Inflammatory macrophage (primary cell): ENCODE results near the gene ADGRD1.
A peak's percentile ranks its signal among the peaks of the same experiment; 100 is the strongest.

Experiments
- DNase-seq, 2 donors: peaks; one replicate each; pipeline ENCODE4 v3.0.0-alpha.2; 2020 to 2022

ADGRD1 gene

DNA sequence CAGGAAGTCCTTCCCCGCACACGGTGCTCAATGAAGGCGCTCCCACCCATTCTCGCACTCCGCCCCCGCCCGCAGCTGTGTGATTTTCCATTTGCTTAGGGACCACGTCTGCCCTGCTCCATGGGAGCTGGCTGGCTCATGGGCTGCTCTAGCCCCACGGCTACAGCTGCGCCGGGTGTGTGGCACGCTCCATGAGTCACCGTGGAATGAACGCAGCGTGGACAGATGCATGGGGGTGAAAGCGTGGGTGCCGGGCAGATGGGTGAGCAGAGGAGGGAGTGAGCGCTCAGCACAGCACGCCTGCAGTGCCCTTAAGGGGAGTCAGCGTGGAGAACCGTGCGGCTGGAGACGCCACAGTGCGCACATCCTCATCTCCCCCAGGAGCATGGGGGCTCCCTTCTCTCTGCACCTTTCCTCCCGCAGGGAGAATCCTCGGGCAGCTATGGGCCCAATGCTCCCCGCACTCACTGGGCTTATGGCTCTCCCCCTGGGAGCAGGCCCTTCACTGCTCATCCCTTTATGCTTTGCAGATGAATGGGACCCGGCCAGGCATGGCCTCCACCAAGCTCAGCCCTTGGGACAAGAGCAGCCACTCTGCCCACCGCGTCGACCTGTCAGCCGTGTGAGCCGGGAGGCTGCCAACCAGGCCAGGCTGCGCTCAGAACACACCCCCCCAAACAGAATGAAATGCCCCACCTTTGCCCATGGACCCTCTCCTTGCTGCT lies 185.1 kb downstream of the ADGRD1 start:
- no peak for DNase-seq

- DNase-seq = no peak
Measured at GRCh38 chr12:131139363-131140068, 185.8 kb downstream of the ADGRD1 start.

- no peak for DNase-seq
Measured at GRCh38 chr12:131140069-131140435, 186.3 kb downstream of the ADGRD1 start.

DNA sequence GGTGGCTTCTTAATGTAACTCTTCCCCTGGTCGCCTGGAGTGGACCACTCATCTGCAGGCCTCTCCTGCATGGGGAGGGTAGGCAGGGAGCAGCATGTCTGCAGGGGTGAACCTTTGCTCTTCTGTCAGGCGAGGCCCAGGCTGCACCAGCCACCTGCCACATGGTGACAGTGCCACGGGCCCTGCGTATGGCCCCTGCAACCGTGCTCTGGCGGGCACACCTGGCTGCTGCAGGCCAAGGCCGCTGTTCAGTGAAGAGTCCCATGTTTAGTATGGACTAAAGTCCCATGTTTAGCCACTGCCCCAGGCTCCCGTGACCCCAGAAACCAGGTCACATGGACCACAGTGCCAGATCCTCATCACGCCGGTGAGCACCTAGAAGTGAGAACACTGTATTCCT lies 187.0 kb downstream of the ADGRD1 start:
- no peak for DNase-seq

DNA sequence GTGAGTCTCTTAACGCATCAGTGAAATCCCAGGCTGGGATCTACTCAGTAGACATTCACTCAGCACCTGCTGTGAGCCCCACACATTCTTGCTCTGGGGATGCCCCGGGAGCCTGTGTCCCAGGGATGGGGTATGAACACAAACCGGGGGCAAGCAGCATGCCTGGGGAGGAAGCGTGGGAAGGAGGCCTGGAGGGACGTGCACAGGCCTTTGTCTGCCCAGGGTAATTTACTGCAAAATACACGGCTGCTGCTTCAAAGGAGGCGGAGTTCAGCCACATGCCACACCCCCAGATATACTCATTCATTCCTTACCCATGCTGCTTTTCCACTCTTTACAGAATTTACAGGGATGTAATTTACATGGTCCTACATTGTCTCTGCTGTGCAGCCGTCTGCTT lies 187.8 kb downstream of the ADGRD1 start:
- DNase-seq = no peak

DNA sequence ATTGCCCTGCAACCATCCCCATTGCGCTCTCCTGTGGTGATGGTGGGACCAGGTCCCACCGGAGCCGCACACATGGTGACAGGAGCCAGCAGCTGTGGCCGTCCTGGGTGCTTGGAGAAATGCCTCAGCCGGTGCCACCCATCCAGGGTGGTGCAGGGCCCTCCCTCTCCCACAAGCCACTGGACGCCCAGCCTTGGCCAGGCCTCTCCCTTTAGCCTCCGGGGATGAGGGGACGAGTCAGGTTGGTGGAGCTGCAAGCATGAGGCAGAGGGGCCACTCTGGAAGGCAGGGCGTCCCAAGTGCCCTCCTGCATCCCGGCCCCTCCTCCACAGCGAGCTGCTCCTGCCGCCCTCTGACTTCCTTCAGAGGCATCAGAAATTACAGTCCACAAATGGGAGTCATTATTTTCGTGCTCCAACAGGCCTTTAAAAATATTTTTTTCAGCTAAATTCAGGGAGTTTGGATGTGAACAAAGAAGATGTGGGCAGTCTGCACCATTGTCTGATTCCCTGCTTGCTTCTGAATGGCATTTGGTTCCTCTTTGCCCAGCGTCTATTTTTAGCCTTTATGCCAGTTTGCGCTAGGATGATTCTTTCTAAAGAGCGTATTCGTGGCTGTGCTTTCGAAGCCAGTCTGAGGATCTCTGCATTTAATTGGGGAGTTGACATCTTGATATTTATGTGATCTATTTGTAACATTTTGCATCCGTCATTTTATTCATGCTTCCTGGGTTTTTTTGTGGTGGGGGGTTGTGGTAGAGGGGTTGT lies 189.4 kb downstream of the ADGRD1 start:
- peak; percentile 48 to 57 for DNase-seq

- DNase-seq = no peak
Measured at GRCh38 chr12:131146173-131146675, 192.5 kb downstream of the ADGRD1 start.

- DNase-seq = no peak
Measured at GRCh38 chr12:131147293-131147692, 193.6 kb downstream of the ADGRD1 start.

DNA sequence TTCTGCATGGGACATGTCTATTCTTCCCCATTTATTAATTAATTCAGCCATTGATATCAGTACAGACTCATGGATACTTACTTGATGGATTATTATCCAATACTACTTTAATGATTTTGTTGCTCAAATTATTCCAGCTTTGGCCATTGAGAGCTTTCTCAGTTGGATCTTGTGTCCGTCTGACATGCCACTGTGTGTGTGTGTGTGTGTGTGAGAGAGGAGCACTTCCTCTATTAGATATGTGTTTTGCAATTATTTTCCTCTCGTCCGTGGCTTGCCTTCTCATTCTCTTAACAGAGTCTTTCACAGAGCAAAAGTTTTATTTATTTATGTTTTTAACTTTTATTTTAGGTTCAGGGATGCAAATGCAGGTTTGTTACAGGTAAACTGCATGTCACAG lies 194.2 kb downstream of the ADGRD1 start:
- peak; percentile 82 to 83 for DNase-seq

DNA sequence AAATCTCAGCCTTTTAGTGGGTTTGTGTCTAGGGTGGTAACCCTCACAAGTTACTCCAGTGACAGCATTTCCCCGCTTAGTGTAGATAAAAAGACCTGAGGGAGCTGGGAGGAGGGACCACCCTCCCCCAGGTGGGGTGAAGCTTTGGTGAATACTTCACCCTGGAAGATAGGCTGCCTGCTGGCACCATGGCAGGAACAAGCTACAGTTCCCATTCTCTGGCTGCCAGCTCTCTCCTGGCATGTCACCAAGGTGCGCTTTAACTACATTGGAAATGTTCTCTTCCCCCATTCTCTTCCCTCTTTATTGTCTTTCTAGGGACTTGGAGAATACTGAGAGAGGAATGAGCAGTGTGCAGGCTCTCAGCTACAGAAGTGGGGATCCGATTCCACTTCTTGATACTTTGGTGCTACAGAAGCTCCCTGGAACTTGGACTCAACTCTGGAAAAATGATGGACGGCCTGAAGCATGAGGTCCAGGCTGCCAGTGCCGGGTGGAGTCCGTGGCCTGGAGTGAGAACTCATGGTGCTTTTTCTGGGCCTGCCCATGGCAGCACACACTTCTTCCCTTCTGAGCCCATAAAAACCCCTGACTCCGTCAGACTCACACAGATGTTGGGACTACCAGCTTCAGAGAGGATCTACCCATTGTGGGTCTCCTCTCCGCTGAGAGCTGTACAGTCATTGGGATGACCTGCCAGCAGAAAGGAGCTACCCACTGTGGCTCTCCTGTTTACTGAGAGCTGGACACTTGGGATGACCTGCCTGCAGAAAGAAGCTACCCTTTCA lies 198.0 kb downstream of the ADGRD1 start:
- no peak for DNase-seq

- no peak for DNase-seq
Measured at GRCh38 chr12:131152587-131152986, 198.9 kb downstream of the ADGRD1 start.

- no peak for DNase-seq
Measured at GRCh38 chr12:131153016-131153415, 199.3 kb downstream of the ADGRD1 start.

DNA sequence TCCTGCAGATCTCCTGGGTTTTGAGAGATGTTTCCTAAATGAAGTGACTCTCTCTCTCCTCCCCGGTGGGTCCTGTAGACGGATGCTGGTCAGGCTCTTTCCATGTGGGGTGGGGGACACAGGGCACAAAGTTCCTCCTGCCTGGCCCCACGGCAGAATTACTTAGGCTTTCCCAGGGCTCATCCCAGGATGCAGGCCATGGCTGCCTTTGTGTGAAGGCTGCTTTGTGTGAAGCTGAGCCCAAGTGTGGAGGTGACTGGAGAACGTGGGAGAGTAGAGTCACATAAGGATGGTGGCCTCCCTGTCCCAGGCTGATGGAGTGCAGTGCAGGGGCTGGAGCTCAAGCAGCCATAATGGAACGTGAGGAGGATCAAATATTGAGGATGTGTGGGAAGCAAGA lies 200.2 kb downstream of the ADGRD1 start:
- no peak for DNase-seq

GRCh38 chr12:131155131-131155530 lies 201.4 kb downstream of the ADGRD1 start:
- DNase-seq = no peak

GRCh38 chr12:131157743-131158142 lies 204.0 kb downstream of the ADGRD1 start:
- no peak for DNase-seq

GRCh38 chr12:131159660-131160059 lies 206.0 kb downstream of the ADGRD1 start:
- no peak for DNase-seq

- no peak for DNase-seq
Measured at GRCh38 chr12:131162113-131162512, 208.4 kb downstream of the ADGRD1 start.

- no peak for DNase-seq
Measured at GRCh38 chr12:131163189-131163738, 209.6 kb downstream of the ADGRD1 start.

- no peak for DNase-seq
Measured at GRCh38 chr12:131164096-131164872, 210.6 kb downstream of the ADGRD1 start.

DNA sequence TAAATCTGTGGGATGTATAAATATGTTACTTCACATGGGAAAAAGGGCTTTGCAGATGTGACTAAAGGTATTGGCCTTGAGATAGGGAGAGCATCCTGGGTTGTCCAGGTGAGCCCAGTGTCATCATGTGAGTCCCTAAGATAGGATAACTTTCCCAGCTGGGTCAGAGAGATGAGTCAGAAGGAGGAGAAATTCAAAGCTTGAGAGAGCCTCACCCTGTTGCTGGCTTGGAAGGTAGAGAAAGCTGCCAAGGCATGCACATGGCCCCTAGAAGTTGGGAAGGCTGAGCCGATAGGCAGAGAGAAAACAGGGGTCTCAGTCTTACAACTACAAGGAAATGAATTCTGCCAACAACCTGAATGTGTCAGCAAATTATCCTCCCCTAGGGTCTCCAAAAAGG lies 213.0 kb downstream of the ADGRD1 start:
- no peak for DNase-seq

DNA sequence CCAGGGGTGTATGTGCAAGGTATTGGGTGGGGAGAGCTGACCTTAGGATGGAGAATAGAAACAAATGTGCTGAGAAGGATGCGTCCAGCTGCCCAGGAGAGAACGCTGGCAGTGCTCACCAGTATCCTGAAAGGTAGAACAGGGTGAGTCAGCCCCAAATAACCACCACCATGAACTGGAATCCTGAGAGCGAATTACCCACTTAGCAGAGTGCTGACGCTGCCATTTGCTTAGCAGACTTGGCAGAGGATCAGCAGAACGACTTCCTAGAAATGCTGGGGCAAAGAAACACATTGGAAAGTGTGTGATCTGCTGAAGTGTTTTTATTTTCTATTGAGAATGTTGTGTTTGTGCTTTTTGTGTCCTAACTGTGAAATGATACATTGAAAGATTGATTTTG lies 213.6 kb downstream of the ADGRD1 start:
- no peak for DNase-seq

GRCh38 chr12:131171029-131171428 lies 217.3 kb downstream of the ADGRD1 start:
- no peak for DNase-seq
